HL-60 (cell line): ENCODE measurements around the gene SMAD2.

Experiments
- DNase-seq, 2 experiments: peaks; one replicate each; pipeline ENCODE4 v3.0.0-alpha.2; 2010 to 2020; ENCODE audit warnings: low read depth in 1 of 2, low spot score in 1 of 2
- H3K27ac ChIP-seq: fragments of 250-450 bp; sonication (Bioruptor Pico); replicated peaks from 2 replicates; pipeline ENCODE4 v1.5.1; 2020; ENCODE audit warnings: mild to moderate bottlenecking, moderate library complexity
- H3K27me3 ChIP-seq: fragments of 250-450 bp; sonication (Bioruptor Pico); 2 replicates; pipeline ENCODE4 v1.5.1; 2021; ENCODE audit warnings: mild to moderate bottlenecking, moderate library complexity; ENCODE audit not compliant: insufficient read depth, poor library complexity, severe bottlenecking
- H3K4me3 ChIP-seq: replicated peaks from 2 replicates; pipeline ENCODE4 v1.5.1; 2011; ENCODE audit warnings: mild to moderate bottlenecking, control low read depth, low read length; ENCODE audit not compliant: insufficient read depth
- GABPA ChIP-seq: IDR thresholded peaks from 2 replicates; pipeline ENCODE4 v1.6.1; 2012; ENCODE audit warnings: low read depth
- POLR2AphosphoS5 ChIP-seq: IDR thresholded peaks from 2 replicates; pipeline ENCODE4 v1.6.1; 2012; ENCODE audit warnings: low read depth
- SPI1 ChIP-seq: IDR thresholded peaks from 2 replicates; pipeline ENCODE4 v1.6.1; 2012; ENCODE audit warnings: low read depth, mild to moderate bottlenecking, borderline replicate concordance
- TF ChIP-seq, protein P1 (sequence below): IDR thresholded peaks from 2 replicates; pipeline ENCODE4 v1.6.1; 2012; ENCODE audit warnings: low read depth; ENCODE audit not compliant: insufficient replicate concordance
- TF ChIP-seq, protein P2 (sequence below): IDR thresholded peaks from one replicate; pipeline ENCODE4 v1.5.1; 2011; ENCODE audit warnings: low read length, control low read depth, inconsistent platforms; ENCODE audit not compliant: insufficient read depth

SMAD2 gene

DNA sequence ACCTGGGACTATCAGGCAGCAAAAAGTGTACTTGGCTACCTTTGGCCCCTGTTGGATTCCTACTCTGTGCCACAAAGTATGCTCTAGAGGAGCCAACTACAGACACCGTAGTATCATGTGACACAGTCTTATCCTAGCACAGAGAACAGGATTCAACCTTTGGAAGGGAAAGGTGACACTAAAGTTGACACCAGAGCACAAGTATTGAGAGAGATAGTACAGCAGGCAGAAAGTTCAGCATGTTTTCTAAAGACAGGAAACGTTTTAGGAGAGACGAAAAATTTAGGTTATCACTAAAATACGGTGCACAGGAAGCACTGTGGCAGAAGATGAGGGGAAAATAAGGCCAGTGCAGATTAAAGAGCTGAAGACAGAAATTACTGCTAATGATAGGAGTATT, 18.6 kb downstream of the SMAD2 start:
- no peak overlapping the region for H3K27ac ChIP-seq
- DNase-seq, result no peak

DNA sequence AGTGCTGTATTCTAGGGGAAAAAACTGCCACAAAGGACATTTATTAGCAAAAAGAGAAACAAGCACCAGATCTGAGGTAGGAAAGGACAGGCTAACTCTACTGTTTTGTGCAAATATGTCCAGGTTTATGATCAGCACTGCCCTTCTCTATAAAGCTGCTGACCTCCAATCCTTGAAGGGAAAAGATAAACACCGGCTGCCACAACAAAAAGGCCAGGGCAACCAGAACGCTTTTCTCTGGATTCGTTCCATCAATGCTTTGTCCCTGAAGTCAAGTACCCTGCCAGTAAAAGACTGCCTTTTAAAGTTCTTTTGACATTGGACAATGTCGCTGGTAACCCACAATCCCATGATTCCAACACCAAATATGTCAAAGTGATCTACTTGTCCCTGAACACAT, 21.0 kb downstream of the SMAD2 start:
- DNase-seq, result no peak
- TF ChIP-seq POLR2AphosphoS5 (no peak), SPI1 (no peak), GABPA (no peak)
- TF ChIP-seq, protein P1, sequence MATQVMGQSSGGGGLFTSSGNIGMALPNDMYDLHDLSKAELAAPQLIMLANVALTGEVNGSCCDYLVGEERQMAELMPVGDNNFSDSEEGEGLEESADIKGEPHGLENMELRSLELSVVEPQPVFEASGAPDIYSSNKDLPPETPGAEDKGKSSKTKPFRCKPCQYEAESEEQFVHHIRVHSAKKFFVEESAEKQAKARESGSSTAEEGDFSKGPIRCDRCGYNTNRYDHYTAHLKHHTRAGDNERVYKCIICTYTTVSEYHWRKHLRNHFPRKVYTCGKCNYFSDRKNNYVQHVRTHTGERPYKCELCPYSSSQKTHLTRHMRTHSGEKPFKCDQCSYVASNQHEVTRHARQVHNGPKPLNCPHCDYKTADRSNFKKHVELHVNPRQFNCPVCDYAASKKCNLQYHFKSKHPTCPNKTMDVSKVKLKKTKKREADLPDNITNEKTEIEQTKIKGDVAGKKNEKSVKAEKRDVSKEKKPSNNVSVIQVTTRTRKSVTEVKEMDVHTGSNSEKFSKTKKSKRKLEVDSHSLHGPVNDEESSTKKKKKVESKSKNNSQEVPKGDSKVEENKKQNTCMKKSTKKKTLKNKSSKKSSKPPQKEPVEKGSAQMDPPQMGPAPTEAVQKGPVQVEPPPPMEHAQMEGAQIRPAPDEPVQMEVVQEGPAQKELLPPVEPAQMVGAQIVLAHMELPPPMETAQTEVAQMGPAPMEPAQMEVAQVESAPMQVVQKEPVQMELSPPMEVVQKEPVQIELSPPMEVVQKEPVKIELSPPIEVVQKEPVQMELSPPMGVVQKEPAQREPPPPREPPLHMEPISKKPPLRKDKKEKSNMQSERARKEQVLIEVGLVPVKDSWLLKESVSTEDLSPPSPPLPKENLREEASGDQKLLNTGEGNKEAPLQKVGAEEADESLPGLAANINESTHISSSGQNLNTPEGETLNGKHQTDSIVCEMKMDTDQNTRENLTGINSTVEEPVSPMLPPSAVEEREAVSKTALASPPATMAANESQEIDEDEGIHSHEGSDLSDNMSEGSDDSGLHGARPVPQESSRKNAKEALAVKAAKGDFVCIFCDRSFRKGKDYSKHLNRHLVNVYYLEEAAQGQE, result no peak
- TF ChIP-seq, protein P2, sequence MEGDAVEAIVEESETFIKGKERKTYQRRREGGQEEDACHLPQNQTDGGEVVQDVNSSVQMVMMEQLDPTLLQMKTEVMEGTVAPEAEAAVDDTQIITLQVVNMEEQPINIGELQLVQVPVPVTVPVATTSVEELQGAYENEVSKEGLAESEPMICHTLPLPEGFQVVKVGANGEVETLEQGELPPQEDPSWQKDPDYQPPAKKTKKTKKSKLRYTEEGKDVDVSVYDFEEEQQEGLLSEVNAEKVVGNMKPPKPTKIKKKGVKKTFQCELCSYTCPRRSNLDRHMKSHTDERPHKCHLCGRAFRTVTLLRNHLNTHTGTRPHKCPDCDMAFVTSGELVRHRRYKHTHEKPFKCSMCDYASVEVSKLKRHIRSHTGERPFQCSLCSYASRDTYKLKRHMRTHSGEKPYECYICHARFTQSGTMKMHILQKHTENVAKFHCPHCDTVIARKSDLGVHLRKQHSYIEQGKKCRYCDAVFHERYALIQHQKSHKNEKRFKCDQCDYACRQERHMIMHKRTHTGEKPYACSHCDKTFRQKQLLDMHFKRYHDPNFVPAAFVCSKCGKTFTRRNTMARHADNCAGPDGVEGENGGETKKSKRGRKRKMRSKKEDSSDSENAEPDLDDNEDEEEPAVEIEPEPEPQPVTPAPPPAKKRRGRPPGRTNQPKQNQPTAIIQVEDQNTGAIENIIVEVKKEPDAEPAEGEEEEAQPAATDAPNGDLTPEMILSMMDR, result no peak
- no peaks in the 10 kb centered on the region for H3K27me3 ChIP-seq
- H3K27ac ChIP-seq, result no peak overlapping the region
- no peak overlapping the region for H3K4me3 ChIP-seq

More for the DNA sequence above, 18.6 kb downstream of the SMAD2 start:
- TF ChIP-seq, protein P2, result no peak
- TF ChIP-seq SPI1, result no peak
- no peak for TF ChIP-seq GABPA
- TF ChIP-seq, protein P1, result no peak
- TF ChIP-seq POLR2AphosphoS5, result no peak
- Histone ChIP-seq H3K4me3 (no peak overlapping the region), H3K27me3 (no peaks in the 10 kb centered on the region)

DNA sequence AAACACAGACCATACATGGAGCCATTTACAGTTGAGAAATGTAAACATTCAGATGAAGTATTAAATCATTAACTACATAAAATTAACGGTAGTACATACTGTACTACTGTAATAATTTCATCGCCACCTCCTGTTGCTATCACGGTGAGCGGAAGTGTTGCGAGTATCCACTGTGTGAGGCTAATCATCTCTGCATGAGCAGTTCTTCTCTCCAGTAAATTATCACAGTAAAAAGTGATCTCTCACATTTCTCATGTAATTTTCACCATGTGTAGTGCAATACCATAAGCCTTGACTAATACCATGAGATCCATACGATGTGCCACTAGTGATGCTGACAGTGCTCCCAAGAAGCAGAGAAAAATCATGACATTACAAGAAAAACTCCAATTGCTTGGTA, 21.9 kb downstream of the SMAD2 start:
- TF ChIP-seq POLR2AphosphoS5 (no peak), SPI1 (no peak), GABPA (no peak)
- TF ChIP-seq, protein P1, result no peak
- TF ChIP-seq, protein P2, result no peak
- DNase-seq, result no peak
- Histone ChIP-seq H3K4me3 (no peak overlapping the region), H3K27ac (no peak overlapping the region), H3K27me3 (no peaks in the 10 kb centered on the region)
